ENCODE data around the gene CPAMD8. TPM values are rescaled to one million over a fixed set of nuclear protein-coding genes. Genes with fewer than 3 reads are reported as not detected.

CPAMD8 gene
- total and polyA plus RNA-seq, 10 of the 15 experiments (the other 5 are each of a cell fraction or from before 2014, with no cell fraction given) = 0.12 to 0.97 (median 0.25) TPM; not detected in 3

- no peak for TF ChIP-seq KAT2A (conservative IDR thresholded peaks at IDR 0.05; ENCODE audit: control insufficient read depth, low read depth, low read length)
- TF ChIP-seq MLLT1 (IDR thresholded peaks at IDR 0.05) = 0 out of 2 replicates have a peak, but pooled peaks have one; percentile 20
- no peak for TF ChIP-seq LARP7 (IDR thresholded peaks at IDR 0.05)
- TF ChIP-seq ETV6 (conservative IDR thresholded peaks at IDR 0.05 in 1 of 2, IDR thresholded peaks at IDR 0.05 in 1 of 2; ENCODE audit: borderline replicate concordance in 1 of 2, low read depth in 1 of 2) = no peak
- TF ChIP-seq E4F1 (IDR thresholded peaks at IDR 0.05; ENCODE audit: borderline replicate concordance, partially characterized antibody) = peak; percentile 27
- 0 out of 2 replicates have a peak, but pooled peaks have one; percentile 24 for TF ChIP-seq NBN (IDR thresholded peaks at IDR 0.05)
- Histone ChIP-seq H3K9me3 (replicated peaks; ENCODE audit: control insufficient read depth, insufficient read depth, low read length) (peaks cover 8% of the 10 kb centered on the region; the same call in 2 of the 3 replicates), H2AFZ (ENCODE audit: control insufficient read depth, low read depth, low read length) (no peak overlapping the region), H3K4me1 (ENCODE audit: control insufficient read depth, insufficient read depth, low read length) (peaks cover 6% of the 10 kb centered on the region), H3K27ac (ENCODE audit: control insufficient read depth, insufficient read depth) (peak overlapping the region; percentile 17), H3K36me3 (ENCODE audit: control insufficient read depth in 2 of 2, insufficient read depth in 2 of 2, low read length in 1 of 2) (peaks cover 10 to 44% of the 10 kb centered on the region in 2 experiments), H4K20me1 (ENCODE audit: control insufficient read depth, insufficient read depth) (no peaks in the 10 kb centered on the region), H3K27me3 (replicated peaks in 1 of 2; ENCODE audit: control insufficient read depth in 2 of 2, insufficient read depth in 2 of 2, low read length in 1 of 2) (no peaks in the 10 kb centered on the region), H3K4me3 (no peak overlapping the region), H3K4me2 (ENCODE audit: control insufficient read depth, insufficient read depth) (no peak overlapping the region), H3K9ac (ENCODE audit: control insufficient read depth, insufficient read depth, low read length) (no peak overlapping the region), H3K79me2 (ENCODE audit: control insufficient read depth, insufficient read depth, low read length) (no peaks in the 10 kb centered on the region)
- no TSS peak for BruUV-seq (replicated peaks)
- CTCF ChIA-PET = no interaction called here
- DNase-seq (ENCODE audit: low read depth, low spot score) = no peak
- RAD21 ChIA-PET (ENCODE audit: unreplicated experiment) = no interaction called here
- SMC1A ChIA-PET (ENCODE audit: uncharacterized antibody, unreplicated experiment) = no interaction called here
- ATAC-seq = no peak
- peak; percentile 41 for FAIRE-seq
- POLR2A ChIA-PET = no interaction called here
- in situ Hi-C loops (cut with MboI) = no loop called here
- 100% methylated on average over 1 of the region's 1 CpG for WGBS (ENCODE audit: insufficient coverage, insufficient replicate concordance, low lambda C conversion rate, missing lambda C conversion rate)
- intact Hi-C loops (cut with micrococcal nuclease; ENCODE audit: unreplicated experiment) = no loop called here
Measured at GRCh38 chr19:16874250-16874977, 152.2 kb downstream of the CPAMD8 start.

Data from GM12878 (cell line).